Activated naive CD4-positive, alpha-beta T cell (primary cell): ENCODE measurements around the gene PI4KB.
"Not testable (repeated sequence)": the region's sequence is repeated elsewhere in the genome, so short reads cannot be mapped to it uniquely, and the experiment has no call there.

ENCODE experiments used
- DNase-seq, 4 experiments: peaks; one replicate each; lab custom pipeline; 2025; lab: John Stamatoyannopoulos, UW

PI4KB gene

DNA sequence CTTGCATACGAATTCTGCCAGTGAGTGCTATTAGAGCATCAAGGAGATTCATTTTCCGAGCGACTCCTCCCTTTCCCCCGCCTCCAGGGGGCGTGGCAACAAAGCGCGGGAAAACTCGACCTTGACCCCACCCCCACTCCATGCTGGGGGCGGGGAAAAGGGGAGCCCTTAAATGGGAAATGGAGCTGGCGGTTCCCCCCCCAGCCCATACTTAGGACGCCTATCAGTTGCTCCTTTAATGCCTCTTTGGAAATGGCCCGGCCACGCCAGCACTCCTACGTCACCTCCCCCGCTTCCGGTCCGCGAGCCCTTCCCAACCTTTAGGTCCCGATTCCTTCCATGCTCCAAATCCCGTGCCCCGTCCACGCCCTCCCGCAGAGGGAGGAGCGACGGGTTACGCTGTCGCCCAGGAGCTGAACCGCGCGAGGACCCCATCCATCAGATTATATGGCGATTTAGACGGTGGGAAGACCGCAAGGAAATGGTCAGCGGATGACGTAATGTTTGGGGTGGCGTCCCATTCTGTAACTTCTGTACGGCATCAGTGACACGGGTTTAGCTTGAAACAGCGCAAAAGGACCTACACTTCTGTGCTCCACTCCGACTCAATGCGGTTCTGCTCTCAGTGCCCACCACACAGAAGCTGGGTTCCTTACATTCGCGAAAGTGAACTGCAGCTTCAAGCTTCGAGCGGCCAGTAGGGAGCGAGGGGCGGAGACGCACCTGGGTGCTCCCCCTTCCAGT, 45.8 kb downstream of the PI4KB start:
- DNase-seq, result peak; percentile 90 to 96 (median 94)

GRCh38 chr1:151277249-151277648, 50.0 kb downstream of the PI4KB start:
- no peak for DNase-seq

DNA sequence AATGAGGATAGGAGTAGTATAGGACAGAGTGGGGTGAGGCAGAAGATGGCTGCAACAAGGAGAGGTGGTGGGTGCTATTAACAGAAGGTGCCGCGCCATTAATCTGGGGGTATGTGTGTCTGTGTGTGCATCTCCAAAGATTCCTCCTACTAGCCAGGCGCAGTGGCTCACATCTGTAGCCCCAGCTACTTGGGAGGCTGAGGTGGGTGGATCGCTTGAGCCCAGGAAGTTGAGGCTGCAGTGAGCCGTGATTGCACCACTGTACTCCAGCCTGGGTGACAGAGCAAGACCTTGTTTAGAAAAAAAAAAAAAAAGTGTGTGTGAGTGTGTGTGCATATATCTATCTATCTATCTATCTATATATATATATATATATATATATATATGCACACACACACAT, 51.9 kb downstream of the PI4KB start:
- not testable (repeated sequence) for DNase-seq

GRCh38 chr1:151273924-151274466, 53.2 kb downstream of the PI4KB start:
- DNase-seq, result no peak

DNA sequence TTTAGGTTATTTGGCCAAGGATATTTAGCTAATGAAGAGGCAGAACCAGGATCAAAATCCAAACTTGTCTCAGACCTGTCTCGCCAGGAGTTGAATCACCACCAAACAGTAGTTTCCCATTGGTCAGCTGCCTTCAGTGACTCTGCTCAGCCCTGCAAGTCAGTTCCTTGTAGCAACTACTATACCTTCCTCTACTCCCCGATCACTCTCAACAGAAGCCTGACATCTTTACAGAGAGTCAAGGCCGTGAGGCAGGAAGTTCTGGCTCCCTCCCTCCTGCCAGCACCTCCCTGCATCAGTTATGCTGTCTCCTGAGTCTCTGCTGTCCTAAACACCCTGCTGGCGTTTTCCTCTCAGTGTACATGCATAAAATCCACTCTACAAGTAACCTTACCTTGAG, 59.5 kb downstream of the PI4KB start:
- no peak for DNase-seq

DNA sequence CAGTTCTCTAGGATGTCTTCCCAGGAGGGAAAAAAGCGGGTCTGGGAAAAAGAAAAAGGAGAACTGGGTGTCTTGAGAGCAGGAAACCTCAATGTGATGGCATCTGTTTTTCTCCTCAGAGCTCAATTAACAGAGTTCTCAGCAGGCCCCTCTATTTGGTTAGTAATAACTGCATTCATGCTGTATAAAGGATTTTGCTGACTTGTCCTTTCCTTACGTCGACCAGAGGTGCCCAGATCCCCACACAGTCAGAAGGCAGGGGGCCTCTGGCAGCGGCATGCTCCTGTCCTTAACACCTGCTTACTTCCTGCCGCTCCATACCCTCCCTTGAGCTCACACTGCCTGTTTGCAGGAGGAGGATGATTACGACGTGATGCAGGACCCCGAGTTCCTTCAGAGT, 60.4 kb downstream of the PI4KB start:
- no peak for DNase-seq

DNA sequence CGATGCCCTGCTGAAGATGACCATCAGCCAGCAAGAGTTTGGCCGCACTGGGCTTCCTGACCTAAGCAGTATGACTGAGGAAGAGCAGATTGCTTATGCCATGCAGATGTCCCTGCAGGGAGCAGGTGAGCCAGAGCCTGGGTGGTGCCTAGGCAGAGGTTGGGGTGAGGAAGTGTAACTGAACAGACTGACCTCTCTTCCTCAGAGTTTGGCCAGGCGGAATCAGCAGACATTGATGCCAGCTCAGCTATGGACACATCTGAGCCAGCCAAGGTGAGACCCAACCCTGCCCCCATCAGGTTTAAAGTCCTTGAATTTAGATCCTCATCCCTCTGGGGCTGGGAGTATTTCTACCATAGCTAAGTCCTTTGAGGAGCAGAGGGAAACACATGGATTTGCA, 60.9 kb downstream of the PI4KB start:
- no peak for DNase-seq

GRCh38 chr1:151265446-151266236, 61.6 kb downstream of the PI4KB start:
- DNase-seq, result no peak

DNA sequence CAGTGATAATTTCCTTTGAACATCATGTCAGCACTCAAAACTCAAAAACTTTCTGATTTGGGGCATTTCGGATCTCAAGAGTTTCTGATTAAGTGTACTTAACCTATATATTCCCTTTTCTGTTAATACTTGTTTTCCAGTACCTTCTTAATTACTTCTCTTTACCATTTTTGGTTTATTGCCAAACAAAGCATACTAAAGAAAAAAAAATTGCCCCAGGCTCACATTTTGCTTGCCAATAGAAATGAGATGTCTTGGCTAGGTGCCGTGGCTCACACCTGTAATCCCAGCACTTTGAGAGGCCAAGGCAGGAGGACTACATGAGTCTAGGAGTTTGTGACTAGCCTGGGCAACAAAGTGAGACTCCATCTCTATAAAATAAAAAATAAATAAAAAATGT, 67.9 kb downstream of the PI4KB start:
- DNase-seq, result no peak

DNA sequence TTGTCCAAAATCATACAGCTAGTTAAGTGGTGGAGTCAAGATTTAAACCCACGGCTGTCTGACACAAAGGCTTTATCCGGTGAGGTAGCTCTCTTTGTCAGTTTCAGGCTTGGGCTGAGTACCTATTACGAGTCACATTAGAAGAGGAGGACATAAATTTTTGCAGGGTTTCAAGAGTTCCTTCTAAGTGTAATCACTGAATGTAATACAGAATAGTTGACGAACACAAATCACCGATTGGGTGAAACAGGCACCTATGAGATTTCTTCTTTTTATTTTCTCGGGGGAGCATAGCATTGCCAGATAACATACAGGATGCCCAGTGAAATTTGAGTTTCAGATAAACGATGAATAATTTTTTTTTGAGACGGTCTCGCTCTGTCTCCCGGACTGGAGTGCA, 71.8 kb downstream of the PI4KB start:
- DNase-seq, result no peak

DNA sequence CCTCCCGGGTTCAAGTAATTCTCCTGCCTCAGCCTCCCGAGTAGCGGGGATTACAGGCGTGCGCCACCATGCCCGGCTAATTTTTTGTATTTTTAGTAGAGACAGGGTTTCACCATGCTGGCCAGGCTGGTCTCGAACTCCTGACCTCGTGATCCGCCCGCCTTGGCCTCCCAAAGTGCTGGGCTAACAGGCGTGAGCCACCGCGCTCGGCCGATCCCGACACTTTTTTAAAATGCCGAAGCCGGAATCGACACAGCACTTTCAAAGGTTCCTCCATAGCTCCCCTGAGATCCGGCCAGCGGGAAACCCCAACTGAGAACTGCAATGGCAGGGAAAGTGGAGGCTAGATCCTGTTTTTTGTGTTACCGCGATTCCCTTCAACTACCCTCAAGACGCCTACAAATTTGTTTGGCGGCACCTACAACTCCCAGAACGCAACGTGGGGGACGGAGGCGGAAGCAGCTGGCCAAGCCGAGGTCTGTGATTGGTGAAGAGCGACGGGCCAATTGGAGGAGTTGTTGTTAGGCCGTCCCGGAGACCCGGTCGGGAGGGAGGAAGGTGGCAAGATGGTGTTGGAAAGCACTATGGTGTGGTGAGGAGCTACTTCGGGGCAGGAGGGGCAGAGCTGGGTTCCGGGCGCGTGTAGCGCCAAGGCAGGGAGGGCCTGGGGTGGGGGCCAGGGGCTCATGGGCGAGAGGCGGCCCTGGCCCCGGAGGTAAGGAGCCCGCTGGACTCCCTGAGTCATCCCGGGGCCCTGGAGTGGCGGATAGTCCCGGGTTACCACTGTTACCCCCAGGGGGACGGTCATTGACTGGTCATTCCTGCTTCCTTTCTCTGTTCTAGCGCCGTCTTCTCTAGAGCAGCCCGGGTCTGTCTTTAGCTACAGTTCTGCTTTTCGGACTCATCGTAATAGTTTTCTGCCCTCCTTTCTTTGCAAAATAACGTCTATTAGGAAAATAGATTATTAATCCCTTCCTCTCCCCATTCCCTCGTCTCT, 72.7 kb downstream of the PI4KB start, which contains the start of gene PSMD4:
Gene PSMD4 (plus strand): TSS at position 518 of the 997 bp plus-strand sequence. CDS start 49 bp downstream, at position 567.
- DNase-seq, result peak; percentile 69 to 84 (median 76)

- DNase-seq, result peak in 3 of 4 experiments; percentile 1 to 41 (median 39)
Observed at GRCh38 chr1:151251656-151252470, 75.4 kb downstream of the PI4KB start.

GRCh38 chr1:151246786-151247185, 80.4 kb downstream of the PI4KB start:
- no peak for DNase-seq

GRCh38 chr1:151243683-151244216, 83.5 kb downstream of the PI4KB start:
- no peak for DNase-seq

GRCh38 chr1:151242442-151242841, 84.8 kb downstream of the PI4KB start:
- DNase-seq, result no peak
